ENCODE results near the gene INPP4B. TPM values are rescaled to one million over a fixed set of nuclear protein-coding genes. Genes with fewer than 3 reads are reported as not detected.

INPP4B gene
- total RNA-seq, 1 experiment from 2014 or later = 14.3 TPM

- no TSS peak for BruUV-seq (replicated peaks)
- CTCF ChIA-PET = no interaction called here
- TF ChIP-seq CTCF (IDR thresholded peaks at IDR 0.05 in 2 of 3, conservative IDR thresholded peaks at IDR 0.05 in 1 of 3; ENCODE audit: borderline replicate concordance in 1 of 3, insufficient read depth in 1 of 3, low read depth in 2 of 3, low read length in 2 of 3) (no peak), EZH2phosphoT487 (IDR thresholded peaks at IDR 0.05; ENCODE audit: borderline replicate concordance) (no peak), MAX (IDR thresholded peaks at IDR 0.05) (no peak), SRF (IDR thresholded peaks at IDR 0.05; ENCODE audit: low read depth) (no peak), CBX3 (IDR thresholded peaks at IDR 0.05; ENCODE audit: low read depth) (no peak), YY1 (IDR thresholded peaks at IDR 0.05; ENCODE audit: extremely low read depth, insufficient replicate concordance, low read depth, low read length) (no peak), CEBPB (IDR thresholded peaks at IDR 0.05; ENCODE audit: low read depth) (no peak), ATF3 (IDR thresholded peaks at IDR 0.05) (no peak), TCF7L2 (IDR thresholded peaks at IDR 0.05; ENCODE audit: borderline replicate concordance, extremely low read depth, insufficient read depth, insufficient read length) (no peak)
- H3K4me1 ChIP-seq (ENCODE audit: control insufficient read depth in 1 of 2, insufficient read depth in 2 of 2, low read length in 2 of 2) = peaks cover 13 to 32% of the 10 kb centered on the region in 2 experiments; a peak in 3 of 4 replicates
- DNase-seq (ENCODE audit: low read depth, low spot score) (no peak), ATAC-seq (no peak)
- H3K9me2 ChIP-seq (ENCODE audit: insufficient read depth) = no peaks in the 10 kb centered on the region
- no peak overlapping the region for H3K4me3 ChIP-seq (replicated peaks in 1 of 2; ENCODE audit: low read depth in 1 of 2, low read length in 2 of 2)
- RAD21 ChIA-PET (ENCODE audit: low non-redundant PET in 1 of 2, low total read pairs in 2 of 2, uncharacterized antibody in 2 of 2, unreplicated experiment in 2 of 2) = no interaction called here
- H4K20me1 ChIP-seq (ENCODE audit: insufficient read depth) = no peaks in the 10 kb centered on the region
- POLR2A ChIA-PET = no interaction called here
- H3K79me2 ChIP-seq (ENCODE audit: insufficient read depth, low read length) = no peaks in the 10 kb centered on the region
- peak overlapping the region; percentile 2; the same call in 1 of the 2 replicates for H3K27ac ChIP-seq (ENCODE audit: low read depth, low read length)
- no peak overlapping the region for H2AFZ ChIP-seq (ENCODE audit: low read depth, low read length, poor library complexity, severe bottlenecking)
- intact Hi-C loops (cut with micrococcal nuclease) = loop anchor here (5.0 to 10.0 kb wide), 2 partner anchors 214 to 441 kb away; no protein-coding TSS in a partner anchor
- H3K27me3 ChIP-seq (ENCODE audit: insufficient read depth, low read length) = no peaks in the 10 kb centered on the region
- H3K9ac ChIP-seq (ENCODE audit: low read length) = no peak overlapping the region
- no peaks in the 10 kb centered on the region for H3K36me3 ChIP-seq (ENCODE audit: control insufficient read depth in 1 of 2, insufficient read depth in 2 of 2, low read length in 2 of 2)
- no peak overlapping the region for H3K4me2 ChIP-seq (ENCODE audit: low read length)
- H3K9me3 ChIP-seq (ENCODE audit: control insufficient read depth in 1 of 2, insufficient read depth in 1 of 2, low read depth in 1 of 2, low read length in 2 of 2) = no peaks in the 10 kb centered on the region
Observed at GRCh38 chr4:142566243-142566642, 279.9 kb downstream of the INPP4B start.
